Heart right ventricle (tissue), 16 donors: Measurements from ENCODE around the gene GPATCH1. TPM values are rescaled to one million over a fixed set of nuclear protein-coding genes. Genes with fewer than 3 reads are reported as not detected.
A peak's percentile ranks its signal among the peaks of the same experiment; 100 is the strongest.

ENCODE experiments used
- ATAC-seq, 8 donors: fragments of 200-7000 bp; cut with Tn5 transposase; one replicate each; pipeline ENCODE4 v1.9.1; 2020; ENCODE audit warnings: mild to moderate bottlenecking in 8 of 8, moderate library complexity in 8 of 8, moderate number of reproducible peaks in 1 of 8
- DNase-seq, 2 donors: peaks; one replicate each; pipeline ENCODE4 v3.0.0-alpha.2; 2020
- H3K27ac ChIP-seq, 10 donors: fragments of 200-600 bp; sonication (generic) in 2 of 10; one replicate each; pipeline versions ENCODE4 v1.5.0 to v1.8.0; 2020 to 2022; ENCODE audit warnings: mild to moderate bottlenecking in 3 of 10
- H3K27me3 ChIP-seq, 7 donors: fragments of 200-600 bp; one replicate each; pipeline ENCODE4 v1.8.0; 2021 to 2022; ENCODE audit warnings: mild to moderate bottlenecking in 2 of 7
- H3K36me3 ChIP-seq, 9 donors: fragments of 200-600 bp; sonication (generic) in 1 of 9; one replicate each; pipeline versions ENCODE4 v1.5.0 to v1.8.0; 2020 to 2022; ENCODE audit warnings: mild to moderate bottlenecking in 2 of 9
- H3K4me1 ChIP-seq, 9 donors: fragments of 200-600 bp; sonication (generic) in 1 of 9; one replicate each; pipeline versions ENCODE4 v1.5.0 to v1.8.0; 2020 to 2022; ENCODE audit warnings: mild to moderate bottlenecking in 4 of 9
- H3K4me3 ChIP-seq, 10 donors: fragments of 200-600 bp; sonication (generic) in 2 of 10; one replicate each; pipeline versions ENCODE4 v1.5.0 to v1.8.0; 2020 to 2022; ENCODE audit warnings: mild to moderate bottlenecking in 7 of 10, moderate library complexity in 2 of 10
- H3K9me3 ChIP-seq, 11 donors: fragments of 200-600 bp in 10 of 11; sonication (generic) in 2 of 11; one replicate each; pipeline versions ENCODE4 v1.5.0 to v1.8.0; 2013 to 2022; ENCODE audit warnings: mild to moderate bottlenecking in 2 of 11, control low read depth in 1 of 11, moderate library complexity in 1 of 11
- CTCF ChIP-seq, 9 donors: fragments of 200-600 bp; sonication (generic) in 2 of 9; IDR thresholded peaks; one replicate each; pipeline versions ENCODE4 v1.5.0 to v1.8.0; 2021 to 2022; ENCODE audit warnings: antibody characterized with exemption in 9 of 9, mild to moderate bottlenecking in 5 of 9, moderate library complexity in 1 of 9
- WGBS, 2 donors: extraction: QIAGEN DNeasy Blood & Tissue Kit; methylation state at CpG; one replicate each; pipeline ENCODE4 v1.1.7; 2013; ENCODE audit warnings: inconsistent platforms in 1 of 2; 5-methylcytosine and 5-hydroxymethylcytosine counted together
- intact Hi-C, 10 donors: fragments of 100-400 bp; cut with DNase I; formaldehyde crosslinking; loops; one replicate each; pipeline versions ENCODE4 v1.11.1 to v1.14.2; 2022
- polyA plus RNA-seq, 2 donors: library from polyadenylated mRNA; stranded (reverse); fragments of 200-250 nt; gene quantifications; one replicate each; pipeline ENCODE4 v1.2.3, GENCODE V29; 2013
- total RNA-seq, 10 donors: library from RNA; stranded (reverse); fragmentation: NEBNext Ultra II Directional in 3 of 10; extraction: Animal tissue kit (Norgen Biotek cat#: 25700) in 3 of 10; gene quantifications; one replicate each; pipeline versions ENCODE4 v1.2.1 to v1.2.4, GENCODE V29; 2021 to 2023
- donor health status: Arrhythmogenic right ventricular cardiomyopathy.
- donor health status: ischemic (EF 13 %, LVEDD 7.1; RV severe dilation, severe dysfunction).
- donor health status: healthy with polysubstance abuse.
- donor health status: DM: no; HTN: yes; CAD: no.
- donor health status: DM: no; HTN: no; CAD: no.
- donor health status: ischemic (EF 25% LVEDD 6.9; RV normal size, moderate dysfunction).
- donor health status: ischemic (EF 25% LVEDD 5.7; RV mildly dilated, moderate dysfunction).
- donor health status: healthy.
- donor health status: DM: yes; HTN: yes; CAD: no.
- donor health status: Ischemic cardiomyopathy.
- donor health status: ischemic (EF 35%, LVEDD 5.7; RV mildly dilated, moderate dysfunction).
- donor health status: nonischemic (EF 11% LVEDD 7.7; RV severe dilation, severe dysfunction).
- donor health status: DM: yes; HTN: yes; CAD: no.
- donor health status: PGD.
- donor health status: ischemic (EF 29% LVEDD 5.4; RV normal size, mild dysfunction).
- donor health status: nonischemic (EF 23%, LVEDD 6.1; RV moderate dilation, normal function).

The GPATCH1 gene
- total and polyA plus RNA-seq, 12 donors, result 3.1 to 7.4 (median 5.1) TPM

- intact Hi-C loops, result no loop called here
- 63 to 69% methylated on average over 15 of the region's 15 CpGs for WGBS, 2 donors
- Histone ChIP-seq H3K4me1 (no peaks in the 10 kb centered on the region), H3K4me3 (no peak overlapping the region), H3K27me3 (no peaks in the 10 kb centered on the region), H3K9me3 (no peaks in the 10 kb centered on the region), H3K27ac (no peak overlapping the region), H3K36me3 (no peaks in the 10 kb centered on the region)
- ATAC-seq (no peak), DNase-seq (no peak)
- TF ChIP-seq CTCF (IDR thresholded peaks at IDR 0.05), result no peak
These were observed 31.9 kb upstream of the GPATCH1 start for GRCh38 chr19:33048806-33049676.

- intact Hi-C loops, result no loop called here
- WGBS, 2 donors, result 98 to 100% methylated on average over 3 of the region's 3 CpGs
- no peak for ATAC-seq
These were observed 30.9 kb upstream of the GPATCH1 start for GRCh38 chr19:33050110-33050509.

GRCh38 chr19:33052352-33052972, 28.5 kb upstream of the GPATCH1 start:
- ATAC-seq, result peak in 3 of 8 donors; percentile 22 to 39 (median 35)
- no peaks in the 10 kb centered on the region for H3K27me3 ChIP-seq
- no peak for TF ChIP-seq CTCF (IDR thresholded peaks at IDR 0.05)
- H3K27ac ChIP-seq, result no peak overlapping the region
- H3K4me1 ChIP-seq, result no peaks in the 10 kb centered on the region
- intact Hi-C loops, result no loop called here
- no peaks in the 10 kb centered on the region for H3K9me3 ChIP-seq
- 66 to 67% methylated on average over 8 of the region's 8 CpGs for WGBS, 2 donors
- DNase-seq, result no peak
- no peaks in the 10 kb centered on the region for H3K36me3 ChIP-seq
- no peak overlapping the region for H3K4me3 ChIP-seq

More at GRCh38 chr19:33050110-33050509, 30.9 kb upstream of the GPATCH1 start:
- Histone ChIP-seq H3K27me3 (no peaks in the 10 kb centered on the region), H3K27ac (no peak overlapping the region), H3K36me3 (no peaks in the 10 kb centered on the region), H3K4me1 (no peaks in the 10 kb centered on the region), H3K9me3 (no peaks in the 10 kb centered on the region), H3K4me3 (no peak overlapping the region)
- no peak for DNase-seq
- TF ChIP-seq CTCF (IDR thresholded peaks at IDR 0.05), result no peak

GRCh38 chr19:33054623-33055022, 26.4 kb upstream of the GPATCH1 start:
- TF ChIP-seq CTCF (IDR thresholded peaks at IDR 0.05), result no peak
- H3K27me3 ChIP-seq, result no peaks in the 10 kb centered on the region
- H3K9me3 ChIP-seq, result no peaks in the 10 kb centered on the region
- no peaks in the 10 kb centered on the region for H3K4me1 ChIP-seq
- DNase-seq, result no peak
- H3K4me3 ChIP-seq, result no peak overlapping the region
- H3K36me3 ChIP-seq, result no peaks in the 10 kb centered on the region
- 82 to 87% methylated on average over 8 of the region's 8 CpGs for WGBS, 2 donors
- no peak overlapping the region for H3K27ac ChIP-seq
- no peak for ATAC-seq
- intact Hi-C loops, result no loop called here
